ENCODE measurements around the gene KSR1.

The KSR1 gene

DNA sequence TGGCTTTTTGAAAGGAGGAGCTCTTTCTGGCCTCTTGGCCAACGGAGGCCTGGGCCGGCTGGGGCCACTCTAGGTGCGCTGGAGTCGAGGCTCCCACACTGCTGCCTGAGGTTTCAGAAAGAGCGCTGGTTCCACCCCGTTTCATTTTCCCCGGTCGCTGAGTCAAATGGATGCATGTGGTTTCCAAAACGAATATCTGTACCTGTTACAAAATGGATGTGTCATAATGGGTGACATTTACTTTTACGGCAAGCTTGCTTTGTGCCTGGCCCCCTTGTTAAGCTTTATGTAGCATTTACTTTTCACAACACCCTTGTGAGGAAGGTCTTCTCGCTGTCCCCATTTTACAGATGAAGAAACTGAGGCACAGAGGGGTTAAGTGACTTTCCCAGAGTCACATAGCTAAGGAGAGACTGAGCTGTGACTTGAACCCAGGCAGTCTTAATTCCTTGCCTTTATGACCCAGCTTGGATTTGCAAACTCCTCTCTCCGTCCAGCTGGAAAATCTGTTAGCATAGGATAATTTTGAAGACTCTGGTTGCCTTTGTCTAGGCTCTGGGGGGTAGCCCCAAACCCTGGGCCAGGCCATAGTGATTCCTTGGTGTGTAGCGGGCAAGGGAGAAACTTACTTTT lies 10.6 kb downstream of the KSR1 start:
- TF ChIP-seq, protein P1, sequence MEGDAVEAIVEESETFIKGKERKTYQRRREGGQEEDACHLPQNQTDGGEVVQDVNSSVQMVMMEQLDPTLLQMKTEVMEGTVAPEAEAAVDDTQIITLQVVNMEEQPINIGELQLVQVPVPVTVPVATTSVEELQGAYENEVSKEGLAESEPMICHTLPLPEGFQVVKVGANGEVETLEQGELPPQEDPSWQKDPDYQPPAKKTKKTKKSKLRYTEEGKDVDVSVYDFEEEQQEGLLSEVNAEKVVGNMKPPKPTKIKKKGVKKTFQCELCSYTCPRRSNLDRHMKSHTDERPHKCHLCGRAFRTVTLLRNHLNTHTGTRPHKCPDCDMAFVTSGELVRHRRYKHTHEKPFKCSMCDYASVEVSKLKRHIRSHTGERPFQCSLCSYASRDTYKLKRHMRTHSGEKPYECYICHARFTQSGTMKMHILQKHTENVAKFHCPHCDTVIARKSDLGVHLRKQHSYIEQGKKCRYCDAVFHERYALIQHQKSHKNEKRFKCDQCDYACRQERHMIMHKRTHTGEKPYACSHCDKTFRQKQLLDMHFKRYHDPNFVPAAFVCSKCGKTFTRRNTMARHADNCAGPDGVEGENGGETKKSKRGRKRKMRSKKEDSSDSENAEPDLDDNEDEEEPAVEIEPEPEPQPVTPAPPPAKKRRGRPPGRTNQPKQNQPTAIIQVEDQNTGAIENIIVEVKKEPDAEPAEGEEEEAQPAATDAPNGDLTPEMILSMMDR (IDR thresholded peaks at IDR 0.05; ENCODE audit: borderline replicate concordance, insufficient read depth, low read depth, low read length) = no peak
- peak overlapping the region; percentile 24 for H3K4me3 ChIP-seq (ENCODE audit: low read depth, low read length)

DNA sequence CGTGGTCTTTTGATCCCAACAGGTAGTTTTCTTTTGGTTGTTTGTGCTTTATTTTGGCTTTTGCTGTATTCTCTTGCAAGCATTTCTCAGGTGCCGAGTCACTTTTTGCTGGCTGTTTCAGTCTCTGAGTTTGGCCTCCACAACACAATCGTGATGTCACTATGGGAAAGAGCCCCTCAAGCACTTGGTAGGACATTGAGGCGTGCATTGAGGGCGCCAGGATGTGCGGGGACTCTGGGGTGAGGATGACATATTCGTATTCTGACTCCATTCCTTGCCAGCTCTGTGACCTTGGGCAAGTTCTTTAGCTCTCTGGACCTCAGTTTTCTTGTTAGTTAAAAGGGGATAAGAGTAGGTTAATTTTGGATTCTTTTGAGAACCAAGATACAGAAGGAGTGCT lies 13.0 kb downstream of the KSR1 start:
- TF ChIP-seq, protein P1 (IDR thresholded peaks at IDR 0.05; ENCODE audit: borderline replicate concordance, insufficient read depth, low read depth, low read length) = no peak

DNA sequence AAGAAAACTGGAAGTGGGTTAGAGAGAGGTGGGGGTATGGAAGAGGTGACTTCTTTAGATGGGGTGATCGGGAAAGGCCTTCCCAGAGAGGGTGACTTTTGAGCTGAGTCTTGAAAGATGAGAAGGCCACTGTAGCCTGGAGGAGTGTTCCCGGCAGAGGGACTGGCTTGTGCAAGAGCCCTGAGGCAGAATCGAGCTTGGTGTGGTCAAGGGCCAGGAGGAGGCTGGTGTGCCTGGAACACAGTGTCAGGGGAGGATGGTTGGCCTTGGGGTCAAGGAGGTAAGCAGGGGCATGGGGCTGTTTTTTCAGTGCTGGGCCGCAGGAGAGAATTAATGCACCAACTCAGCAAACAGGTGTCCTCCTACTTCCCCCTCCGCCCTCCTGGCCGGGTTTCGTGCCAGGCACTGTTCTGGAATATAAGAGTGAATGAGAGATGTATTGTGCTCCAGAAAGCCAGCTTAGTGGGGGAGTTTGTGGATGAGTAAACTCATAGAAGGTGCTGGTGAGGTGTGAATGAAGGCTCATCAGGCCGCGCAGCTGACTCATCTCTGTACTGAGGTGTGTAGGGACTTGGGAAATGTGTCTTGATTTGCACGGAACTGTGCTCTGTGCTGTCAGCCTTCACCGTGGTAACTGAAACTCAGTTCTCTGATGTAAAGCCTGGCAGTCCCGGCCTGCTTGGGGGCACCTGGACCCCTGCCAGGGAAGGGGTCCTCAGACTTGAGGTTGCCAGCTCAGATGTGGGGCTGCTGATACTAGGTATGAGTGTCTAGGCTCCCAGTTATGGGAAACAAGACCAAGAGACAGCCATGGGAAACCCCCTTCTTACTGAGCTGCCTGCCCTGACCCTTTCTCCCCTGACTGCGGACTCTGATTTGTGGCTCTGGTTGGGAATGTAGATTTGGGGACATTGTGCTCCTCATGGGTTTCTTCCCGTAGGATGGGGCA lies 15.3 kb downstream of the KSR1 start:
- TF ChIP-seq, protein P1 (IDR thresholded peaks at IDR 0.05; ENCODE audit: borderline replicate concordance, insufficient read depth, low read depth, low read length) = no peak
- no peak overlapping the region for H3K4me3 ChIP-seq (ENCODE audit: low read depth, low read length)

More for the DNA sequence above, 13.0 kb downstream of the KSR1 start:
- H3K4me3 ChIP-seq (ENCODE audit: low read depth, low read length) = no peak overlapping the region

DNA sequence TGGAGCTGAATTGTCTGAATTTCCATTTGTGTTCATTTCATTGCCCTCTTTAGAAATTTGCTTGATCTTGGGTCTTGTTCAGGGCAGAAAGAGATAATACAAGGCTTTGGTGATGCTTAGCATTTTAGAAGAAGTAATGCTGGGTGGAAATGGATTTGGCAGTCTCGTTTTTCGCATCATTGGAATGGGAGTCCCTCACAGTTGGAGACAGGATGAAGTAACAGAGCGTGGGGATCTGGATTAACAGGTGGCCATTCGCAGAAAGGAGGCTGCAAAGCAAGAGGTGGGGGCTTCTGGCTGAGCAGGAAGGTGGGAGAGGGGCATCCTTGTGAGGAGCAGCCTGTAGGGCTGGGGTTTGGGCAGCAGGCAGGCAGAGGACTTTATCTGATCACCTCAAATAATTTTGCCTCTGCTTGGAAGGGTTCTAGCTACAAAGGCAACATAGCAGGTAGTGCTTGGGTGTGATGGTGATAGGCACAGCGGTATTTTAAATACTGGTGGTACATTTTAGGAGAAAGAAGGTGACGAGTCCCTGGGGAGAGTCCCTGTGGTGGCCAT lies 17.0 kb downstream of the KSR1 start:
- TF ChIP-seq, protein P1 (IDR thresholded peaks at IDR 0.05; ENCODE audit: borderline replicate concordance, insufficient read depth, low read depth, low read length) = no peak
- H3K4me3 ChIP-seq (ENCODE audit: low read depth, low read length) = no peak overlapping the region

DNA sequence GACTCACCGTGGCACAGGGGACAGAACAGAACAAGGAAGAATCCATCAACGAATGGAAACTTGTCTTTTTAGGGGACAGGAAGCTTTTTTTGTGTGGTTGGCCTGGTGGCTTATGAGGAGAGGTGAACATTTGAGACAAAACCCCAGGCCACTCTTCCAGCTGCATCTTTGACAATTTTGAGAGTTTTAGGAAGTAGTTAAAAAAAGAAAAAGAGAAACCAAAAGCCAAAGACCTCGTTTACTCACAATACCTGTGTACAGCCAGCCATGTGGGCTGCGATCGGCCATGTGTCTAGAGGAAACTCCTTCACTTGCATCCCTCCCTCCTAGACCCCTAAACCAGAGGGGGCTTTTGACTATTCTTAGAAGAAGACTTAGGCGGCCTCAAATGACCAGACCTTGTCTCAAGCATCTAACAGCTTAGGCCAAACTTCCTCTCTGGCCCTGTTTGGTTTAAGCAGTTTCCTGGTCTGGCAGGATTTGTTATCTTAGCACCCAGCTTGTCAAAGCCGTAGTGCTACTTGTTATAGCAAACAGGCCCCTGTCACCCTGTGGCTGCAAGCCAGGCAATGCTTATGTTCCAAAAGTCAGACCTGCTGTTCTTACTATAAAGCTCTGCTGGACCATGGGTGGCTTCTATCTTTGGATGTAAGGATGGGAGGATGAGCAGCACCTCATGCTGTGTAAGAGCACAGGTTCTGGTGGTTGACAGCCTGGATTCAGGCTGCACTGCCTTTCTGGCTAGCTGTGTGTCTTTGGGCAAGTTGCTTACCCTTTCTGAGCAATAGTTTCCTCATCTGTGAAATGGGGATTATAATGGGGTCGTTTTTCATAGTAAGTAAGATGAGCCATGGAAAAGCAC lies 17.7 kb downstream of the KSR1 start:
- H3K4me3 ChIP-seq (ENCODE audit: low read depth, low read length) = peak overlapping the region; percentile 6
- TF ChIP-seq, protein P1 (IDR thresholded peaks at IDR 0.05; ENCODE audit: borderline replicate concordance, insufficient read depth, low read depth, low read length) = no peak

DNA sequence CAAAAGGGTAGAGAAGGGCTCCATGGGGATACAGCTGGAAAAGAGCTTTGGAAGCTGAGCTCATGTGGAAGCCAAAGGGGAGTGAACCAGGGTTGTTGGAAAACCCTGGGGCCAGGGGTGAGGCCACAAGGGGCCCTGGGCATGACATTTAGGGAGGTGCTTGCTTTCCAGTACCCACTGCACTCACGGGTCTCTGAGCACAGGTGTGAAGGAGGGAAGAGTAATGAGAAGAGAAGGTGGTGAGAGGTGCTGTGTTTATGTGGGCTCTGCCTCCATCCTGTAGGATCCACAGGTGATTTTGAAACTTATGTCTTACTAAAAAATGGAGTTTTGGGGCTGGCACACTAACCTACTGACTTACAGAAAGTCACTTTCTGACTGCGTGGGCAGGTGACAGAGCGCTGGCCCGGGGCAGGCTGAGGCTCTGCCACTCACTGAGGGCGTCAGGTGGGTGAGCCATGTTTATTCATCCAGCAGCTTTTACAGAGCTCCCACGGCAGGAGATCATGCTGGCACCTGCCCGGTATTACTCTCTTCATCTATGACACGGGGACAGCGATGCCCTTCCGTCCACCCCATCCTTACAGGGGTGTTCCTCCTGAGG lies 18.9 kb downstream of the KSR1 start:
- TF ChIP-seq, protein P1 (IDR thresholded peaks at IDR 0.05; ENCODE audit: borderline replicate concordance, insufficient read depth, low read depth, low read length) = no peak
- no peak overlapping the region for H3K4me3 ChIP-seq (ENCODE audit: low read depth, low read length)

Data from GM12875 (cell line).